Body of pancreas (tissue), 4 donors: ENCODE data around the gene PKIB.

Experiments
- POLR2A ChIP-seq, 3 donors: fragments of 450-650 bp; IDR thresholded peaks; one replicate each; pipeline ENCODE4 v1.6.1; 2016; ENCODE audit warnings: antibody characterized with exemption in 3 of 3, mild to moderate bottlenecking in 2 of 3
- TF ChIP-seq, protein P1 (sequence below), 7 experiments: fragments of 450-650 bp in 4 of 7; fragments of 200-600 bp in 3 of 7; sonication (generic) in 3 of 7; IDR thresholded peaks; one replicate each; pipeline ENCODE4 v1.5.1; 2016 to 2019; ENCODE audit warnings: antibody characterized with exemption in 7 of 7

DNA sequence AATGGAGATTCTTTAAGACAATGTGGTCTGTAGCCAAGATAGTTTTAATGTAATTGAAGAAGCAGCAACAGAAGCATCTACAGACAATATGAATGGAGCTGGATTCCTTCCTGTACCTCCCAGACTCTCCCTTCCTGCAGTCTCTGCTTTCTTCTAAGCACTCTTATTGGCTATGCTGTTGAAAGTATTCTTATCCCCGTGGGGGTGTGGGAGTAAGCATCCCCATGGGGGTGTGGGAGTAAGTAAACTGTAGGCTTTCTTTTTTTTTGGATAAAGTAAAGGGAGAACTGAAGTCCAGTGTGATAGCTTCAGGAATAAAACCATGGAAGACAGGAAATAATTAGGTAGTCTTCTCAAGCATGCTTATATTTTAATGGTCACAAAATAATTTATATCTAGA lies 4.1 kb downstream of the PKIB start:
- TF ChIP-seq, protein P1, sequence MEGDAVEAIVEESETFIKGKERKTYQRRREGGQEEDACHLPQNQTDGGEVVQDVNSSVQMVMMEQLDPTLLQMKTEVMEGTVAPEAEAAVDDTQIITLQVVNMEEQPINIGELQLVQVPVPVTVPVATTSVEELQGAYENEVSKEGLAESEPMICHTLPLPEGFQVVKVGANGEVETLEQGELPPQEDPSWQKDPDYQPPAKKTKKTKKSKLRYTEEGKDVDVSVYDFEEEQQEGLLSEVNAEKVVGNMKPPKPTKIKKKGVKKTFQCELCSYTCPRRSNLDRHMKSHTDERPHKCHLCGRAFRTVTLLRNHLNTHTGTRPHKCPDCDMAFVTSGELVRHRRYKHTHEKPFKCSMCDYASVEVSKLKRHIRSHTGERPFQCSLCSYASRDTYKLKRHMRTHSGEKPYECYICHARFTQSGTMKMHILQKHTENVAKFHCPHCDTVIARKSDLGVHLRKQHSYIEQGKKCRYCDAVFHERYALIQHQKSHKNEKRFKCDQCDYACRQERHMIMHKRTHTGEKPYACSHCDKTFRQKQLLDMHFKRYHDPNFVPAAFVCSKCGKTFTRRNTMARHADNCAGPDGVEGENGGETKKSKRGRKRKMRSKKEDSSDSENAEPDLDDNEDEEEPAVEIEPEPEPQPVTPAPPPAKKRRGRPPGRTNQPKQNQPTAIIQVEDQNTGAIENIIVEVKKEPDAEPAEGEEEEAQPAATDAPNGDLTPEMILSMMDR (IDR thresholded peaks at IDR 0.05) = no peak
- TF ChIP-seq POLR2A (IDR thresholded peaks at IDR 0.05) = no peak
